HG03108 (cell line): Measurements from ENCODE around the gene TIMM29.

ENCODE experiments used
- ATAC-seq: cut with Tn5 transposase; IDR thresholded peaks from one replicate; pipeline ENCODE4 v1.9.1; 2021; ENCODE audit warnings: moderate library complexity; ENCODE audit not compliant: unreplicated experiment

TIMM29 gene

DNA sequence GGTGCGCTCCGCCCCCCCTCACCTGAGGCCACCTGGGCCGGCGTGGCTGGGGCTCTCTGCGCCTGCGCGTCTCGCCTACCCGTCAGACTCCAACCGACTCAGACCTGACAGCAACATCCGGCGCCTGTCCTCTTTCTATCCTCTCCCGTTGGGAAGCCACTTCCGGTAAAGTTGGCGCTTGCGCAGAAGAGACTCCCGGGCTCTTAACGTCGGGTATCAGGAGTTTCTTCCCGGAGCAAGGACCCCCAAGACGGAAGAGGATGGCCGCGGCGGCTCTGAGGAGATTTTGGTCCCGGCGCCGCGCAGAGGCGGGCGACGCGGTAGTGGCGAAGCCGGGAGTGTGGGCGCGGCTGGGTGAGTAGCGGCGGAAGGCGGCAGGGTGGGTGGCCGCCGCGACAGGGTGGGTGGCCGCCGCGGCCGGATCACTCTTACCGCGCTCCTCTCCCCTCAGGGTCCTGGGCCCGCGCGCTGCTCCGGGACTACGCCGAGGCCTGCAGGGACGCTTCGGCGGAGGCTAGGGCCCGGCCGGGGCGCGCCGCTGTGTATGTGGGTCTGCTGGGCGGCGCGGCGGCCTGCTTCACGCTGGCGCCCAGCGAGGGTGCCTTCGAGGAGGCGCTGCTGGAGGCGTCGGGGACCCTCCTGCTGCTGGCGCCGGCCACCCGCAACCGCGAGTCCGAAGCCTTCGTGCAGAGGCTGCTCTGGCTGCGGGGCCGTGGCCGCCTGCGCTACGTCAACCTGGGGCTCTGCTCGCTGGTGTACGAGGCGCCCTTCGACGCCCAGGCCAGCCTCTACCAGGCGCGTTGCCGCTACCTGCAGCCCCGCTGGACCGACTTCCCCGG lies at the start of gene TIMM29, which contains the start of gene YIPF2:
TIMM29 (plus strand) TSS at position 249 of the 839 bp plus-strand sequence; CDS start at position 261, 12 bp downstream.
YIPF2 (minus strand) TSS at position 77 of the 839 bp plus-strand sequence. CDS start 229 bp downstream, outside the sequence.
- peak; percentile 69 for ATAC-seq

GRCh38 chr19:10881403-10882107 lies 47.1 kb upstream of the TIMM29 start:
- no peak for ATAC-seq

DNA sequence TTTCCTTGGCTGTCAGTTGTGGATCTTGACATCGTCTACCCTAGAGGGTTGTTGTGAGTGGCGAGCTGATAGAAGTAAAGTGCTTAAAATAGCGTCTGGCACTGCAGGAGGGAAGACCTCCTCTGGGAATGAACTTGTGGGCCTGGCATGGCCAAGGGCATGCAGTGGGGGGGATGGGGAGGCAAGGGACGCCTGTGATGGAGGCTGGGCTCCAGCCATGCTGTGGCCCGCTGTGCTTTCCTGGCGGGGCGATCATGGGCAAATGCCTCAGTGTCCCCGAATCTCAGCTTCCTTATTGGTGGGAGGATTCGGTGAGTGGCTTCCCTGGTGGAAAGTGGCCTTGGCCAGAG lies 46.5 kb upstream of the TIMM29 start:
- no peak for ATAC-seq

DNA sequence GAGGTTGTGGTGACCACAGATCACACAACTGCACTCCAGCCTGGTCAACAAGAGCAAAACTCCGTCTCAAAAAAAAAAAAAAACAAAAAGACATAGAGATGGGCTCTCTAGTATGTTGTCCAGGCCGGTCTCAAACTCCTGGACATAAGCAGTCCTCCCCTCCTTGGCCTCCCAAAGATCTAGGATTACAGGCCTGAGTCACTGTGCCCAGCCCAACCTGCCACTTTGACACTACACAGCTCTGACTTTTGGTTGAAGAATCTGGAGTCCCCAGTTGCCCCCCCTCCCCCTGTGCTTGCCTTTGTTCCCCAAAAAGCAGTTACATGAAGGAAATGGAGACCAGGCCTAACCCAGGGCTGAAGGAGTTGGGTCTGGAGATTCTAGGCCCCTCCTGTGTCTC lies 44.3 kb upstream of the TIMM29 start:
- ATAC-seq: no peak

DNA sequence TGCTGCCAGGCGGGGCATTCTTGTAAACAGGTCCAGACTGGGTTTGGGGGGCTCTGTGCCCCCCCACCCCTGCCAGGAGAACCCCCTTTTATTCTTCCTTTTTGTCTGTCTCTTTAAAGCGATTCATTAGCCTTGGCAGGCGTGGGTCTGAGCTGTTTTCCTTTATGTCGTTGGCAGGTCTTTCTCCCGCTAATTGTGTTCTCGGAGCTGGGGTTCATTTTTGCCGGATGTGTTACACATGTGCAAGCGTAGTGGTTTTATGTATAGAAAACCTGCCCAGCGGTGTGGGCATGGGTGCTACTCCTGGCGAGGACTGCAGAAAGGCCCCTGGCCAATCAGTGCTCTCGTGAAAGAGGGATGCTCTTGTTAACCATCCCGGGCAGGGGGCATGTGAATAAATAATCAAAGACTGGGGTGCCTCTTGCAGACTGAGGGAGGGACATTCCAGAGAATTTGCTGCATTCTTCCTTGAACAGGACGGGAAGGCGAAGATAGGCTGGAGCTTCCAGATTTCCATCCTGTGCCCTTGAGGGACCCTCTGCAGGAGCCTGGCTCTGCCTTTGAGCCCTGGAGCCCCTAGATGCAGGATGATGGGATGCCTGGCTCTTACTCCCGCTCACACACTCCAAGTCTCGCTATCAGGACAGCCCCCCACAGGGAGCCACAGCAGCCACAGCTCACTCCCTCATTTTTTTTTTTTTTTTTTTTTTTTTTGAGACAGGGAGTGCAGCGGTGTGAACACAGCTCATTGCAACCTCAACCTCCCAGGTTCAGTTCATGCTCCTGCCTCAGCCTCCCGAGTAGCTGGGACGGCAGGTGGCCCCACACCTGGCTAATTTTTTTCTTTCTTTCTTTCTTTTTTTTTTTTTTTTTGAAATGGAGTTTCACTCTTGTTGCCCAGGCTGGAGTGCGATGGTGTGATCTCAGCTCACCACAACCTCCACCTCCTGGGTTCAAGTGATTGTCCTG lies 43.1 kb upstream of the TIMM29 start:
- ATAC-seq: no peak

GRCh38 chr19:10887616-10888367 lies 40.8 kb upstream of the TIMM29 start:
- ATAC-seq: no peak

DNA sequence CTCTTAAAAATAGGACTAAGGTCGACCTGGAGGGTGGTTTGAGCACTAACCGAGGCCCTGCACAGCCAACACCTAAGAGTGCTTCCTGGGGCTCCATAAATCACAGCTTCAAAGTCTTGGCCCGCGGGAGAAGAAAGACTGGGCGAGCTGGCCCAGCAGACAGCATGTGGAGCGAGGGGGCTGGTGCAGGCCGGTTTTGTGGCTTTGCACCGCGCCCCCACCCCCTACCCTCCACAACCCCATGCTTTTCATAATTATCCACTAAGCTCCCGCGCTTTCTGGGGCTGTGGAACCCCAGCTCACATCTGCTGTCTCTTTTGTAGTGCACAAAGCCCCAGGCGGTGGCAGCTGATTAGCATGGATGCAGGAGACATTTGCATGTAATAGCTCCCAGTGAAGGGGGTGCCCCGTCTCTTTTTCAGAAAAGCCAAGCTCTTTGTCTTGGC lies 40.2 kb upstream of the TIMM29 start:
- no peak for ATAC-seq

- no peak for ATAC-seq
Observed at GRCh38 chr19:10889880-10890279, 38.7 kb upstream of the TIMM29 start.

GRCh38 chr19:10891405-10892086 lies 37.1 kb upstream of the TIMM29 start:
- ATAC-seq: no peak

DNA sequence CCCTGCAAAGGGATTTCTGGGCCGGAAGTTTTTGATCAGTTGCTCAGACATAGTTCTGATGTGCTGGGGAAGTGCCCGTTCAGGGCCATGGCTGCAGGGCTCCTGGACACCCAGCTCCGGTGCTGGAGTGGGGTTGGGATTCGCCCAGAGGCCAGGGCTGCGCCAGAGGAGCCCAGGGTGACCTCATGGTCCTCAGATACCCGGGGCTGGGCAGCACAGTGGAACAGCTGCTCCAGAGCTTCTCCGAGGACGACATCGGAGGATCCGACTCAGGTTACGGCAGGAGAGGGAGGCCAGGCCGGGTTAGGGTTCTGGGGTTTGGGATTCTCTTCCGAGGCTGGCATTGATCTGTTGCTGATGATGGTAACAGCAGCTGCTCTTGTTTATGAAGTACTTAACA lies 36.4 kb upstream of the TIMM29 start:
- no peak for ATAC-seq

- ATAC-seq: no peak
Observed at GRCh38 chr19:10894911-10895213, 33.7 kb upstream of the TIMM29 start.

- no peak for ATAC-seq
Observed at GRCh38 chr19:10895363-10895762, 33.2 kb upstream of the TIMM29 start.

GRCh38 chr19:10895920-10896319 lies 32.7 kb upstream of the TIMM29 start:
- no peak for ATAC-seq

GRCh38 chr19:10896851-10897526 lies 31.6 kb upstream of the TIMM29 start:
- no peak for ATAC-seq

DNA sequence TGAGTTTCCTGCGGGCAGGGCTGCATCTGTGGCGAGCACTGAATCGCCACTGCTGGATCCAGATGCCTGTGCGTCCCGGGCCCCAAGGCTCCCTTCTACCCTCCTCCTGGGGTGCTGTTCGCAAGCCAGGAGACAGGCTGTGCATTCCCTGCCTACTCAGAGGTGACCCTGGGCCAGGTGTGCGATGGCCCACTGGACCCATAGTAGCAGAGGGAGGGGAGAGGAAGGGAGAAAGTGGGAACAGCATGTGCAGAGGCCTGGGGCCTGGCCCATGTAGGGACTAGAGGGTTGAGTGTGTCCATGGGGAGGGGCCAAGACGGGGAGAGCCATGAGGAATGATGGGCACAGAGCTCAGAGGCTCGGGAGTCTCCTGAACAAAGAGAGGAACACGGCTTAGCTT lies 30.0 kb upstream of the TIMM29 start:
- ATAC-seq: no peak

GRCh38 chr19:10899151-10899653 lies 29.4 kb upstream of the TIMM29 start:
- ATAC-seq: no peak

DNA sequence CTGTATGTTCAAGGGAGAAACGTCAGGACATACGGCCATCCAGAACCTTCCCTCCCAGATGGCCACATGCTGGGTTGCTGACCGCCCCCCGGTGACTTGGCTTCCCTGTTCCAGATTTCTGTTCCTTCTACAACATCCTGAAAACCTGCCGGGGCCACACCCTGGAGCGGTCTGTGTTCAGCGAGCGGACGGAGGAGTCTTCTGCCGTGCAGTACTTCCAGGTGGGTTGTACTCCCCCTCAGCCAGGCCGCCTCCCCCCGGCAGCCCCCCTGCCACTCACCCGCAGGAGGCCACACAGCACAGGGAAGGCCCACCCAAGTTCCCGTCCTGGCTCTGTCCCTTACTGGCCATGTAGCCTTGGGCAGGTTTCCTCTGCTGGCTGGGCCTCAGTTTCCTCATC lies 20.7 kb upstream of the TIMM29 start:
- ATAC-seq: no peak

GRCh38 chr19:10908380-10908960 lies 20.1 kb upstream of the TIMM29 start:
- no peak for ATAC-seq
